ENCODE measurements around the gene INTS14. TPM values are rescaled to one million over a fixed set of nuclear protein-coding genes. Genes with fewer than 3 reads are reported as not detected.
A peak's percentile ranks its signal among the peaks of the same experiment; 100 is the strongest.

INTS14 gene
- polyA plus RNA-seq, 1 donor, result 43.0 TPM

- H3K36me3 ChIP-seq (ENCODE audit: control insufficient read depth, insufficient read depth, low read length), result peaks cover 62% of the 10 kb centered on the region
- no peak overlapping the region for H3K4me3 ChIP-seq (ENCODE audit: low read length)
- no peaks in the 10 kb centered on the region for H3K27me3 ChIP-seq (ENCODE audit: control insufficient read depth, insufficient read depth, low read length)
- DNase-seq, result no peak
- no peaks in the 10 kb centered on the region for H3K9me3 ChIP-seq (ENCODE audit: control insufficient read depth, low read depth, low read length)
- H3K4me1 ChIP-seq (ENCODE audit: control insufficient read depth, insufficient read depth, low read length), result no peaks in the 10 kb centered on the region
- no peak overlapping the region for H3K27ac ChIP-seq (ENCODE audit: low read length)
Observed at GRCh38 chr15:65584241-65584640, 26.7 kb downstream of the INTS14 start.

DNA sequence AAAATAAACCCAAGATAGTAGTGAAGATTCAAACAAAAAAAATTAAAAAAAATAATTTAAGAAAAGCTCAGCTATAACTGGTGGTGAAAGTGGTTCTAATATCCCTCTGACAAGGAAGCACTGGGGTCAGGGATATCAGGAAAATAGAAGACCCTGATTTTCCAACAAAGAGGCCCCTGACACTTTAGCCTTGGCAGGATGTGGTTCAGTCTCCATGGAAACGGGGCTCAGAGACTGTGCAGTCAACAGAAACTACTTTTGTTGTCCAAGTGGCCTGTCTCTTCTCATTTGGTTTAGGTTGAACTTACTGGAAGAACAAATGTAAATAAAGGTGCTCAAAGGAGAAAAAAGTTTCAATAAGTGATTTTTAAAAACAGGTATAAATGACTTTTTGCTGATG, 27.2 kb downstream of the INTS14 start:
- Histone ChIP-seq H3K4me3 (ENCODE audit: low read length) (no peak overlapping the region), H3K36me3 (ENCODE audit: control insufficient read depth, insufficient read depth, low read length) (peaks cover 62% of the 10 kb centered on the region), H3K27ac (ENCODE audit: low read length) (no peak overlapping the region), H3K27me3 (ENCODE audit: control insufficient read depth, insufficient read depth, low read length) (no peaks in the 10 kb centered on the region), H3K4me1 (ENCODE audit: control insufficient read depth, insufficient read depth, low read length) (no peaks in the 10 kb centered on the region), H3K9me3 (ENCODE audit: control insufficient read depth, low read depth, low read length) (no peaks in the 10 kb centered on the region)
- peak; percentile 14 to 25 for DNase-seq
- WGBS (ENCODE audit: insufficient coverage, low lambda C conversion rate), result no CpG with 5 or more reads among the region's 1 CpG

- Histone ChIP-seq H3K9me3 (ENCODE audit: control insufficient read depth, low read depth, low read length) (no peaks in the 10 kb centered on the region), H3K4me1 (ENCODE audit: control insufficient read depth, insufficient read depth, low read length) (no peaks in the 10 kb centered on the region), H3K36me3 (ENCODE audit: control insufficient read depth, insufficient read depth, low read length) (peaks cover 58% of the 10 kb centered on the region), H3K27me3 (ENCODE audit: control insufficient read depth, insufficient read depth, low read length) (no peaks in the 10 kb centered on the region), H3K27ac (ENCODE audit: low read length) (no peak overlapping the region), H3K4me3 (ENCODE audit: low read length) (no peak overlapping the region)
- DNase-seq, result no peak
Observed at GRCh38 chr15:65580287-65580686, 30.6 kb downstream of the INTS14 start.

DNA sequence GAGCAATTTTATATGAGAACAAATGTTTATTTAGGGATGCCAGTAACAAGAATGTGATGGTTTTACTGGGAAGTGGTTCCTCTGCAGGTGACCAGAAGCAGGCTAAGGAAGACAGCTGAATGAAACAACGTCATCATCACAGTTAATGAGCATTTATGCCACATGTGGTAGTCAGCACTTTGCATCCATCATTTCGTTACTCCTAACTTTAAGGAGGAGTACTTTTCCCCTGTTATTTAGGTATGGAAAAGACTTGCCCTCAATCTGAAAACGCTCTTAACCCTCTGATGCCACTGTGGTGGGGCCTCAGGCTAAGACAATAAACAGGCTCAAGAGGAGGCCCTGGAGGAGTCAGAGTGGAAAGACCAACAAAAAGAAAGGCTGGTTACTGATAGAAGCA, 31.2 kb downstream of the INTS14 start:
- Histone ChIP-seq H3K4me3 (ENCODE audit: low read length) (no peak overlapping the region), H3K9me3 (ENCODE audit: control insufficient read depth, low read depth, low read length) (no peaks in the 10 kb centered on the region), H3K27me3 (ENCODE audit: control insufficient read depth, insufficient read depth, low read length) (no peaks in the 10 kb centered on the region), H3K27ac (ENCODE audit: low read length) (no peak overlapping the region), H3K4me1 (ENCODE audit: control insufficient read depth, insufficient read depth, low read length) (no peaks in the 10 kb centered on the region), H3K36me3 (ENCODE audit: control insufficient read depth, insufficient read depth, low read length) (peaks cover 61% of the 10 kb centered on the region)
- WGBS (ENCODE audit: insufficient coverage, low lambda C conversion rate), result 86% methylated on average over 2 of the region's 3 CpGs
- DNase-seq, result no peak

- WGBS (ENCODE audit: insufficient coverage, low lambda C conversion rate), result no CpG with 5 or more reads among the region's 8 CpGs
- H3K36me3 ChIP-seq (ENCODE audit: control insufficient read depth, insufficient read depth, low read length), result peaks cover 60% of the 10 kb centered on the region
- no peaks in the 10 kb centered on the region for H3K27me3 ChIP-seq (ENCODE audit: control insufficient read depth, insufficient read depth, low read length)
- H3K27ac ChIP-seq (ENCODE audit: low read length), result no peak overlapping the region
- DNase-seq, result no peak
- H3K4me1 ChIP-seq (ENCODE audit: control insufficient read depth, insufficient read depth, low read length), result no peaks in the 10 kb centered on the region
- no peaks in the 10 kb centered on the region for H3K9me3 ChIP-seq (ENCODE audit: control insufficient read depth, low read depth, low read length)
- no peak overlapping the region for H3K4me3 ChIP-seq (ENCODE audit: low read length)
Observed at GRCh38 chr15:65578904-65579728, 31.8 kb downstream of the INTS14 start.

DNA sequence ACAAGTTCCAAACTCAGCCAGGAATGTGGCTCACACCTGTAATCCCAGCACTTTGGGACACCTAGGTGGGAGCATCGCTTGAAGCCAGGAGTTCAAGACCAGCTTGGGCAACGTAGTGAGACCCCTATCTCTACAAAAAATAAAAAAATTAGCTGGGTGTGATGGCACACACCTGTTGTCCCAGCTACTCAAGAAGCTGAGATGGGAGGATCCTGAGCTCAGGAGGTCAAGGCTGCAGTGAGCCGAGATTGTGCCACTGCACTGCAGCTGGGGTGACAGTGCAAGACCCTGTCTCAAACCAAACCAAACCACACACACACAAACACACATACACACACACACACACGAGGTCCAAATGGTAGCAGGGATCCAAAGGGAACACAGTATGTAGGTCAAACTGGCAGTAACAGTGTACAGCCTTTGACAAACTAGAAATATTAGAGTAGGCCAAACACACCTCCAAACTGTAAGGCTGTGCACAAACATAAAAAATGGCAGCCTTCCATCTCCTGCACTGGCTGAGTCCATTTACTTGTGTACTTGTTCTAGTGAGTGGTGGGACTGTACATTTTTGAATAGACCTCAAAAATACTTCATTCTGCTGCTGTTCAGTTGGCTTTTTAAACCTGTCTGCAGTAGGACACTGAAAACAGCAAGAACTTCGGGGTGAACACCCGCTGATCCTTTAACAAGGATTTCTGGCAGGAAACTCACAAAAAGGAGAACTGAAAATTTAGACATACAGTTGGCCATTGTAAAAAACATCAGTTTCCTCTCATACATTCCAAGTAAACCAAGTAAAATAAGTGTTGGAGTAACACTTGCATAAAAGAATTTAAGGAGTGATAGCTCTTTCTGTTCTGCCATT, 33.6 kb downstream of the INTS14 start:
- Histone ChIP-seq H3K36me3 (ENCODE audit: control insufficient read depth, insufficient read depth, low read length) (peaks cover 61% of the 10 kb centered on the region), H3K4me3 (ENCODE audit: low read length) (no peak overlapping the region), H3K27me3 (ENCODE audit: control insufficient read depth, insufficient read depth, low read length) (no peaks in the 10 kb centered on the region), H3K4me1 (ENCODE audit: control insufficient read depth, insufficient read depth, low read length) (no peaks in the 10 kb centered on the region), H3K27ac (ENCODE audit: low read length) (no peak overlapping the region), H3K9me3 (ENCODE audit: control insufficient read depth, low read depth, low read length) (no peaks in the 10 kb centered on the region)
- no peak for DNase-seq
- no CpG with 5 or more reads among the region's 6 CpGs for WGBS (ENCODE audit: insufficient coverage, low lambda C conversion rate)

DNA sequence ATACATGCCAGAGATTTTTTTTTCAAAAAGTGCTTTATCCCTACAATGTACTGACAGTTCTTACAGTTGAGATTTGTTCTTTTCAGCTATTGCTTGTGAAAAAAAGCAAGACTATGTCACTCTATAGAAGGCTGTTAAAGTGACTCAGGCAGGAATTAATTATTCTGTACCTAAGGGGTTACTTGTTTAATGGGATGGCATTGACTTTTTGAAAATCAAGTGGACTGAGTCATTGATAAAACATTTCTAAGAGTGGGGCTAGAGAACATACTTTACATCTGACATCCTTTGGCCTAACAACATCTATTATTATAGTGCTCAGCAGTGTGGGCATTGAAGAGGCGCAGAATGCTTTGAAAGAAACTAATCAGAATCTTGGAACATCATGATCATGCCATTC, 34.3 kb downstream of the INTS14 start:
- Histone ChIP-seq H3K27ac (ENCODE audit: low read length) (no peak overlapping the region), H3K4me1 (ENCODE audit: control insufficient read depth, insufficient read depth, low read length) (no peaks in the 10 kb centered on the region), H3K4me3 (ENCODE audit: low read length) (no peak overlapping the region), H3K9me3 (ENCODE audit: control insufficient read depth, low read depth, low read length) (no peaks in the 10 kb centered on the region), H3K27me3 (ENCODE audit: control insufficient read depth, insufficient read depth, low read length) (no peaks in the 10 kb centered on the region), H3K36me3 (ENCODE audit: control insufficient read depth, insufficient read depth, low read length) (peaks cover 61% of the 10 kb centered on the region)
- WGBS (ENCODE audit: insufficient coverage, low lambda C conversion rate), result no CpG with 5 or more reads among the region's 1 CpG
- DNase-seq, result no peak

- H3K9me3 ChIP-seq (ENCODE audit: control insufficient read depth, low read depth, low read length), result no peaks in the 10 kb centered on the region
- H3K4me3 ChIP-seq (ENCODE audit: low read length), result no peak overlapping the region
- no peak overlapping the region for H3K27ac ChIP-seq (ENCODE audit: low read length)
- no peaks in the 10 kb centered on the region for H3K4me1 ChIP-seq (ENCODE audit: control insufficient read depth, insufficient read depth, low read length)
- no peaks in the 10 kb centered on the region for H3K27me3 ChIP-seq (ENCODE audit: control insufficient read depth, insufficient read depth, low read length)
- WGBS (ENCODE audit: insufficient coverage, low lambda C conversion rate), result 100% methylated on average over 2 of the region's 2 CpGs
- H3K36me3 ChIP-seq (ENCODE audit: control insufficient read depth, insufficient read depth, low read length), result peaks cover 52% of the 10 kb centered on the region
- no peak for DNase-seq
Observed at GRCh38 chr15:65571971-65572370, 39.0 kb downstream of the INTS14 start.

GRCh38 chr15:65569728-65570127, 41.2 kb downstream of the INTS14 start:
- DNase-seq, result no peak
- H3K9me3 ChIP-seq (ENCODE audit: control insufficient read depth, low read depth, low read length), result no peaks in the 10 kb centered on the region
- no peak overlapping the region for H3K27ac ChIP-seq (ENCODE audit: low read length)
- no peaks in the 10 kb centered on the region for H3K4me1 ChIP-seq (ENCODE audit: control insufficient read depth, insufficient read depth, low read length)
- peaks cover 62% of the 10 kb centered on the region for H3K36me3 ChIP-seq (ENCODE audit: control insufficient read depth, insufficient read depth, low read length)
- H3K4me3 ChIP-seq (ENCODE audit: low read length), result no peak overlapping the region
- 70% methylated on average over 2 of the region's 3 CpGs for WGBS (ENCODE audit: insufficient coverage, low lambda C conversion rate)
- H3K27me3 ChIP-seq (ENCODE audit: control insufficient read depth, insufficient read depth, low read length), result no peaks in the 10 kb centered on the region

GRCh38 chr15:65561934-65562333, 49.0 kb downstream of the INTS14 start:
- Histone ChIP-seq H3K27me3 (ENCODE audit: control insufficient read depth, insufficient read depth, low read length) (no peaks in the 10 kb centered on the region), H3K27ac (ENCODE audit: low read length) (no peak overlapping the region), H3K36me3 (ENCODE audit: control insufficient read depth, insufficient read depth, low read length) (peaks cover 70% of the 10 kb centered on the region), H3K4me3 (ENCODE audit: low read length) (no peak overlapping the region), H3K9me3 (ENCODE audit: control insufficient read depth, low read depth, low read length) (no peaks in the 10 kb centered on the region), H3K4me1 (ENCODE audit: control insufficient read depth, insufficient read depth, low read length) (no peaks in the 10 kb centered on the region)
- no CpG with 5 or more reads among the region's 6 CpGs for WGBS (ENCODE audit: insufficient coverage, low lambda C conversion rate)
- DNase-seq, result no peak

Measured in large intestine (tissue), 3 donors.